Activated naive CD4-positive, alpha-beta T cell treated with anti-CD3 and anti-CD28 coated beads for 36 hours (primary cell): ENCODE measurements around the gene S1PR4. TPM values are rescaled to one million over a fixed set of nuclear protein-coding genes. Genes with fewer than 3 reads are reported as not detected.
"Not testable (repeated sequence)": the region's sequence is repeated elsewhere in the genome, so short reads cannot be mapped to it uniquely, and the experiment has no call there.

Experiments used
- CTCF ChIA-PET: fragments of 350-600 bp; sonication (Branson Sonifier 250); formaldehyde crosslinking; loops from one replicate; lab custom pipeline; 2021; ENCODE audit warnings: antibody characterized with exemption; lab: Charles Lee
- DNase-seq: peaks from one replicate; pipeline ENCODE4 v3.0.0-alpha.2; 2020
- H3K27ac Mint-ChIP-seq: one replicate; pipeline ENCODE4 v1.8.0; 2021; ENCODE audit warnings: mild to moderate bottlenecking, mixed read lengths
- H3K27me3 Mint-ChIP-seq: one replicate; pipeline ENCODE4 v1.8.0; 2021; ENCODE audit warnings: low read depth, mixed read lengths
- H3K36me3 Mint-ChIP-seq: one replicate; pipeline ENCODE4 v1.8.0; 2021; ENCODE audit warnings: low read depth, mixed read lengths
- H3K4me1 Mint-ChIP-seq: one replicate; pipeline ENCODE4 v1.8.0; 2021; ENCODE audit warnings: low read depth, mixed read lengths
- H3K4me3 Mint-ChIP-seq: one replicate; pipeline ENCODE4 v1.8.0; 2021; ENCODE audit warnings: mild to moderate bottlenecking, moderate library complexity, mixed read lengths
- H3K9me3 Mint-ChIP-seq: one replicate; pipeline ENCODE4 v1.8.0; 2021; ENCODE audit warnings: mixed read lengths
- intact Hi-C: fragments of 100-400 bp; cut with micrococcal nuclease; formaldehyde crosslinking; loops from one replicate; pipeline ENCODE4 v1.15.1; 2023
- total RNA-seq, 2 experiments: library from RNA; stranded (reverse); gene quantifications; one replicate each; pipeline ENCODE4 v1.2.3, GENCODE V29; 2021

Gene S1PR4
- total RNA-seq, 2 experiments from 2014 or later = 22.4 to 24.1 TPM

- no peak for DNase-seq
- H3K36me3 Mint-ChIP-seq = peaks cover 13% of the 10 kb centered on the region
- H3K27ac Mint-ChIP-seq = no peak overlapping the region
- H3K9me3 Mint-ChIP-seq = no peaks in the 10 kb centered on the region
- intact Hi-C loops = no loop called here
- peak overlapping the region; percentile 98 for H3K4me3 Mint-ChIP-seq
- CTCF ChIA-PET = no interaction called here
- peaks cover 60% of the 10 kb centered on the region for H3K4me1 Mint-ChIP-seq
- H3K27me3 Mint-ChIP-seq = no peaks in the 10 kb centered on the region
These were observed 7.7 kb downstream of the S1PR4 start for GRCh38 chr19:3186160-3186688.

GRCh38 chr19:3186891-3187661, 8.5 kb downstream of the S1PR4 start:
- no peaks in the 10 kb centered on the region for H3K27me3 Mint-ChIP-seq
- no peak overlapping the region for H3K27ac Mint-ChIP-seq
- peaks cover 56% of the 10 kb centered on the region for H3K4me1 Mint-ChIP-seq
- H3K4me3 Mint-ChIP-seq = peak overlapping the region; percentile 98
- DNase-seq = no peak
- intact Hi-C loops = no loop called here
- CTCF ChIA-PET = no interaction called here
- peaks cover 13% of the 10 kb centered on the region for H3K36me3 Mint-ChIP-seq
- H3K9me3 Mint-ChIP-seq = no peaks in the 10 kb centered on the region

- Mint-ChIP-seq H3K4me1 (peaks cover 53% of the 10 kb centered on the region), H3K36me3 (peaks cover 15% of the 10 kb centered on the region), H3K4me3 (peak overlapping the region; percentile 98), H3K27ac (no peak overlapping the region), H3K9me3 (no peaks in the 10 kb centered on the region), H3K27me3 (no peaks in the 10 kb centered on the region)
- no peak for DNase-seq
- CTCF ChIA-PET = no interaction called here
- intact Hi-C loops = no loop called here
These were observed 9.3 kb downstream of the S1PR4 start for GRCh38 chr19:3187662-3188511.

- Mint-ChIP-seq H3K27ac (no peak overlapping the region), H3K27me3 (no peaks in the 10 kb centered on the region), H3K4me1 (peaks cover 46% of the 10 kb centered on the region), H3K4me3 (peak overlapping the region; percentile 98), H3K9me3 (no peaks in the 10 kb centered on the region), H3K36me3 (peaks cover 17% of the 10 kb centered on the region)
- DNase-seq = no peak
- intact Hi-C loops = no loop called here
- CTCF ChIA-PET = no interaction called here
These were observed 10.3 kb downstream of the S1PR4 start for GRCh38 chr19:3188627-3189596.

GRCh38 chr19:3189702-3190469, 11.3 kb downstream of the S1PR4 start:
- intact Hi-C loops = no loop called here
- no peak overlapping the region for H3K4me3 Mint-ChIP-seq
- DNase-seq = no peak
- H3K36me3 Mint-ChIP-seq = peaks cover 22% of the 10 kb centered on the region
- H3K27ac Mint-ChIP-seq = no peak overlapping the region
- H3K9me3 Mint-ChIP-seq = no peaks in the 10 kb centered on the region
- H3K4me1 Mint-ChIP-seq = peaks cover 37% of the 10 kb centered on the region
- CTCF ChIA-PET = interaction anchor here (0.5 to 0.6 kb wide), 2 partner anchors 16 to 241 kb away, joined by 3 read pairs; no protein-coding TSS in a partner anchor
- H3K27me3 Mint-ChIP-seq = no peaks in the 10 kb centered on the region

GRCh38 chr19:3190470-3190770, 11.9 kb downstream of the S1PR4 start:
- H3K27me3 Mint-ChIP-seq = no peaks in the 10 kb centered on the region
- H3K4me3 Mint-ChIP-seq = no peak overlapping the region
- no peak overlapping the region for H3K27ac Mint-ChIP-seq
- intact Hi-C loops = no loop called here
- H3K9me3 Mint-ChIP-seq = no peaks in the 10 kb centered on the region
- peaks cover 22% of the 10 kb centered on the region for H3K36me3 Mint-ChIP-seq
- CTCF ChIA-PET = interaction anchor here (0.6 kb wide), 1 partner anchor 15 kb away, joined by 3 read pairs; no protein-coding TSS in a partner anchor
- no peak for DNase-seq
- H3K4me1 Mint-ChIP-seq = peaks cover 33% of the 10 kb centered on the region

- H3K27ac Mint-ChIP-seq = no peak overlapping the region
- H3K4me1 Mint-ChIP-seq = peaks cover 32% of the 10 kb centered on the region
- H3K36me3 Mint-ChIP-seq = peaks cover 24% of the 10 kb centered on the region
- no peak overlapping the region for H3K4me3 Mint-ChIP-seq
- no peak for DNase-seq
- intact Hi-C loops = no loop called here
- H3K27me3 Mint-ChIP-seq = no peaks in the 10 kb centered on the region
- H3K9me3 Mint-ChIP-seq = no peaks in the 10 kb centered on the region
- CTCF ChIA-PET = interaction anchor here (0.6 kb wide), 1 partner anchor 14 kb away, joined by 3 read pairs; no protein-coding TSS in a partner anchor
These were observed 12.6 kb downstream of the S1PR4 start for GRCh38 chr19:3190921-3191805.

GRCh38 chr19:3191806-3192104, 13.2 kb downstream of the S1PR4 start:
- Mint-ChIP-seq H3K36me3 (peaks cover 24% of the 10 kb centered on the region), H3K4me1 (peaks cover 30% of the 10 kb centered on the region)
- H3K27ac Mint-ChIP-seq, DNase-seq, CTCF ChIA-PET, H3K4me3 Mint-ChIP-seq, H3K9me3 Mint-ChIP-seq, H3K27me3 Mint-ChIP-seq, intact Hi-C loops: not testable (repeated sequence)

GRCh38 chr19:3192228-3192635, 13.7 kb downstream of the S1PR4 start:
- peaks cover 21% of the 10 kb centered on the region for H3K36me3 Mint-ChIP-seq
- no peak overlapping the region for H3K4me3 Mint-ChIP-seq
- DNase-seq = no peak
- CTCF ChIA-PET = no interaction called here
- H3K27ac Mint-ChIP-seq = no peak overlapping the region
- no peaks in the 10 kb centered on the region for H3K9me3 Mint-ChIP-seq
- intact Hi-C loops = no loop called here
- H3K4me1 Mint-ChIP-seq = peaks cover 26% of the 10 kb centered on the region
- H3K27me3 Mint-ChIP-seq = no peaks in the 10 kb centered on the region

- H3K27me3 Mint-ChIP-seq = no peaks in the 10 kb centered on the region
- DNase-seq = no peak
- peaks cover 21% of the 10 kb centered on the region for H3K36me3 Mint-ChIP-seq
- CTCF ChIA-PET = no interaction called here
- peaks cover 21% of the 10 kb centered on the region for H3K4me1 Mint-ChIP-seq
- H3K27ac Mint-ChIP-seq = no peak overlapping the region
- no peaks in the 10 kb centered on the region for H3K9me3 Mint-ChIP-seq
- intact Hi-C loops = no loop called here
- no peak overlapping the region for H3K4me3 Mint-ChIP-seq
These were observed 14.1 kb downstream of the S1PR4 start for GRCh38 chr19:3192684-3193083.
